GM10248 (cell line): Measurements from ENCODE around the gene ARFGAP3.

Experiments used
- CTCF ChIA-PET: fragments of 300-600 bp; sonication (Branson Sonifier 250); formaldehyde crosslinking; extraction: SDS; loops from one replicate; lab custom pipeline; 2021; ENCODE audit warnings: antibody characterized with exemption; lab: Yijun Ruan, JAX
- POLR2A ChIA-PET: fragments of 350-650 bp; sonication (Branson Sonifier 250); formaldehyde crosslinking; extraction: SDS; loops from one replicate; lab custom pipeline; 2020; ENCODE audit warnings: antibody characterized with exemption; lab: Yijun Ruan, JAX
- DNase-seq: peaks from one replicate; pipeline ENCODE4 v3.0.0; 2012; ENCODE audit errors: extremely low spot score
- CTCF ChIP-seq: IDR thresholded peaks from 2 replicates; pipeline ENCODE4 v1.5.1; 2012; ENCODE audit warnings: mild to moderate bottlenecking, low read depth; ENCODE audit errors: extremely low read depth, missing control alignments, control extremely low read depth

The ARFGAP3 gene

GRCh38 chr22:42825796-42826195, 31.3 kb downstream of the ARFGAP3 start:
- no peak for DNase-seq
- TF ChIP-seq CTCF = no peak
- ChIA-PET CTCF (no interaction called here), POLR2A (no interaction called here)

GRCh38 chr22:42821386-42821785, 35.7 kb downstream of the ARFGAP3 start:
- CTCF ChIA-PET = interaction anchor here (1.2 to 2.2 kb wide), 3 partner anchors 10 to 15 kb away, joined by 3 to 7 read pairs (median 4); no protein-coding TSS in a partner anchor
- POLR2A ChIA-PET = no interaction called here
- DNase-seq = no peak

GRCh38 chr22:42820045-42820763, 36.9 kb downstream of the ARFGAP3 start:
- CTCF ChIA-PET = interaction anchor here (1.4 to 2.9 kb wide), 3 partner anchors 9 to 14 kb away, joined by 3 to 7 read pairs (median 7); no protein-coding TSS in a partner anchor
- POLR2A ChIA-PET = no interaction called here
- no peak for TF ChIP-seq CTCF
- no peak for DNase-seq

More at GRCh38 chr22:42821386-42821785, 35.7 kb downstream of the ARFGAP3 start:
- no peak for TF ChIP-seq CTCF

- no peak for TF ChIP-seq CTCF
- CTCF ChIA-PET = interaction anchor here (2.2 to 2.9 kb wide), 2 partner anchors 8 to 13 kb away, joined by 7 read pairs; no protein-coding TSS in a partner anchor
- no peak for DNase-seq
- POLR2A ChIA-PET = no interaction called here
These were observed 37.5 kb downstream of the ARFGAP3 start for GRCh38 chr22:42819412-42820044.

- CTCF ChIA-PET = interaction anchor here (0.9 to 2.9 kb wide), 4 partner anchors 11 to 51 kb away, joined by 3 to 7 read pairs (median 3); no protein-coding TSS in a partner anchor
- TF ChIP-seq CTCF = no peak
- POLR2A ChIA-PET = no interaction called here
- no peak for DNase-seq
These were observed 39.5 kb downstream of the ARFGAP3 start for GRCh38 chr22:42817556-42817955.

GRCh38 chr22:42816336-42816735, 40.7 kb downstream of the ARFGAP3 start:
- no peak for TF ChIP-seq CTCF
- POLR2A ChIA-PET = no interaction called here
- CTCF ChIA-PET = interaction anchor here (1.6 kb wide), 1 partner anchor 24 kb away, joined by 3 read pairs; no protein-coding TSS in a partner anchor
- no peak for DNase-seq
